OCI-LY7 (cell line): Measurements from ENCODE around the gene NFKBIA. TPM values are rescaled to one million over a fixed set of nuclear protein-coding genes. Genes with fewer than 3 reads are reported as not detected.
"Not testable (repeated sequence)": the region's sequence is repeated elsewhere in the genome, so short reads cannot be mapped to it uniquely, and the experiment has no call there.

Experiments used
- BruUV-seq: library from RNA; stranded (reverse); fragments of 400-500 nt; replicated peaks from 2 replicates; lab custom pipeline; 2021; lab: Mats Ljungman, UMichigan
- CTCF ChIA-PET: fragments of 300-600 bp; sonication (Branson Sonifier 250); formaldehyde crosslinking; loops from one replicate; lab custom pipeline; 2022; ENCODE audit warnings: antibody characterized with exemption; ENCODE audit not compliant: unreplicated experiment; lab: Charles Lee
- POLR2A ChIA-PET: fragments of 300-600 bp; sonication (Branson Sonifier 250); formaldehyde crosslinking; loops from one replicate; lab custom pipeline; 2022; ENCODE audit warnings: antibody characterized with exemption; lab: Charles Lee
- DNase-seq: peaks from one replicate; pipeline ENCODE4 v3.0.0-alpha.2; 2015; ENCODE audit warnings: low spot score
- H2AFZ ChIP-seq: fragments of 200-600 bp; sonication (generic), shearing (Covaris generic); 2 replicates; pipeline ENCODE4 v1.6.1; 2014; ENCODE audit warnings: mild to moderate bottlenecking, antibody characterized with exemption, low read length, moderate library complexity
- H3K27ac ChIP-seq: fragments of 200-600 bp; sonication (generic); 2 replicates; pipeline ENCODE4 v1.5.1; 2014; ENCODE audit warnings: mixed run types, low read depth, mild to moderate bottlenecking, moderate library complexity, low read length, inconsistent platforms; ENCODE audit not compliant: poor library complexity, severe bottlenecking
- H3K36me3 ChIP-seq: fragments of 200-600 bp; sonication (generic); 2 replicates; pipeline ENCODE4 v1.6.1; 2014; ENCODE audit warnings: mild to moderate bottlenecking, antibody characterized with exemption, low read length, moderate library complexity, mixed read lengths; ENCODE audit not compliant: insufficient read depth
- H3K4me1 ChIP-seq: fragments of 200-600 bp; sonication (generic); 2 replicates; pipeline ENCODE4 v1.5.1; 2014; ENCODE audit warnings: mild to moderate bottlenecking, low read length; ENCODE audit not compliant: insufficient read depth, poor library complexity, severe bottlenecking
- H3K4me2 ChIP-seq: fragments of 200-600 bp; sonication (generic); 2 replicates; pipeline ENCODE4 v1.6.1; 2014; ENCODE audit warnings: mild to moderate bottlenecking, low read length
- H3K4me3 ChIP-seq: fragments of 200-600 bp; sonication (generic); 2 replicates; pipeline ENCODE4 v1.5.1; 2014; ENCODE audit warnings: mild to moderate bottlenecking, low read depth, low read length; ENCODE audit not compliant: poor library complexity, severe bottlenecking
- H3K79me2 ChIP-seq: fragments of 200-600 bp; sonication (generic); 2 replicates; pipeline ENCODE4 v1.6.1; 2016; ENCODE audit warnings: low read depth, mild to moderate bottlenecking, low read length, moderate library complexity, mixed read lengths; ENCODE audit not compliant: insufficient read depth
- H3K9me2 ChIP-seq: fragments of 200-600 bp; sonication (generic); 2 replicates; pipeline ENCODE4 v1.6.1; 2016; ENCODE audit warnings: mild to moderate bottlenecking, low read length, mixed read lengths; ENCODE audit not compliant: insufficient read depth
- H3K9me3 ChIP-seq: fragments of 200-600 bp; sonication (generic); 2 replicates; pipeline ENCODE4 v1.6.1; 2014; ENCODE audit warnings: mild to moderate bottlenecking, mixed run types, low read length, mixed read lengths
- H4K20me1 ChIP-seq: fragments of 200-600 bp; sonication (generic); 2 replicates; pipeline ENCODE4 v1.6.1; 2014; ENCODE audit warnings: mild to moderate bottlenecking, antibody characterized with exemption, low read length, moderate library complexity, mixed read lengths; ENCODE audit not compliant: insufficient read depth
- EZH2phosphoT487 ChIP-seq: fragments of 200-600 bp; sonication (generic); IDR thresholded peaks from 2 replicates; pipeline ENCODE4 v1.6.1; 2018; ENCODE audit warnings: low read depth, borderline replicate concordance, mild to moderate bottlenecking, mixed run types, antibody characterized with exemption, low read length, moderate library complexity, mixed read lengths
- intact Hi-C: fragments of 100-400 bp; cut with micrococcal nuclease; formaldehyde crosslinking; loops from one replicate; pipeline ENCODE4 v1.10.0; 2022; ENCODE audit not compliant: unreplicated experiment
- total RNA-seq, 2 experiments: library from RNA; depleted of rRNA in 1 of 2; stranded (reverse); fragments of >200 nt in 1 of 2; shearing (Covaris generic) in 1 of 2; gene quantifications; 2 replicates each; pipeline ENCODE4 v1.2.3, GENCODE V29; 2014 to 2022
- TF ChIP-seq, protein P1 (sequence below): fragments of 200-600 bp; sonication (generic); conservative IDR thresholded peaks from 2 replicates; pipeline ENCODE4 v1.5.1; 2014; ENCODE audit warnings: mild to moderate bottlenecking, antibody characterized with exemption, low read length, moderate library complexity, mixed read lengths

NFKBIA gene
- total RNA-seq, 2 experiments from 2014 or later: 43.6 to 100 TPM

DNA sequence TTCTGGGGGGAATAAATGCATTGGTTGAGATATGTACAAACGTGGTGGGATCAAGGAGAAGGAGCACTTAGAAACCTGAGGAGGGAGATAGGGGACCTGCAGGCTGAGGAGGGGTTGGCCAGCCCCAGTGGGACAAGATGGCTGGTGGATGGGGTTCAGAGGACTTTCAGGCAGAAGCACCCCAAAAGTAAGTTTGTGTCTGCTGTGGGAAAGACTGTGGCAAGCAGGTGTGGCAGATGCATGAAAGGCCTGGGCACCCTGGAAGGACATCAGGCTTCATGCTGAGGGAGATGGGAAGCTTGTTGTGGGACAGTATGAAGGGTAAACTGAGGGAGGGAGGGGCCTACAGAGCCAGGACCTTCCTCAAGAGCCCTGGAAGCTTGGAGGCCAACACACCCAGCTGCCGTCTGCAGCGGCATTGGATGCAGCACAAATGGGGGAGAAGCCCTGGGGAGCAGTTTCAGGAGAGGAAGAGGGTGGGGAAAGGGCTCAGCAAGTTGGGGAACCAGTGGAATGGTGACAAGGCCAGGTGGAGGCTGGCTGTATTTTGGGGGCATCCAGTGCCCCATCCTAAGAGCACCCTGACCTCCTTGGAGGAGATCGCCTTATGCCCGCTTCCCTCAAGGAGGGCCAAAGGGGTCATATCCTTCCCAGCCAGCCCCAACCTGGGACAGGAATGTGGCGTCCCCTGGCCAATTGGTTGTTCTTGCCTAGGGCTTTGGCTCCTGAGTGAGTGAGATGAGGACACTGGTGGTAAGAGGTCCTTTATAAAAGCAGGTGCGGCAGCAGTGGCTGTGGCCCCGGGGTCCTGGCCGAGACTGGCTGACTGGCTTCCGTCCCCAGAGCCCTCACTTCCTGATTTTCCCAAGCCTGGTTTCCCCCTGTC lies 20.7 kb downstream of the NFKBIA start:
- intact Hi-C loops: no loop called here
- no peaks in the 10 kb centered on the region for H4K20me1 ChIP-seq
- no peak overlapping the region for H3K4me3 ChIP-seq
- no peak overlapping the region for H3K4me2 ChIP-seq
- no peak for DNase-seq
- no TSS peak for BruUV-seq
- CTCF ChIA-PET: interaction anchor here (1.1 kb wide), 1 partner anchor 796 kb away, joined by 4 read pairs; no protein-coding TSS in a partner anchor
- no peaks in the 10 kb centered on the region for H3K36me3 ChIP-seq
- no peaks in the 10 kb centered on the region for H3K9me3 ChIP-seq
- POLR2A ChIA-PET: interaction anchor here (0.6 to 1.1 kb wide), 2 partner anchors 26 to 54 kb away, joined by 3 to 4 read pairs; no protein-coding TSS in a partner anchor
- no peak overlapping the region for H2AFZ ChIP-seq
- H3K4me1 ChIP-seq: no peaks in the 10 kb centered on the region
- H3K79me2 ChIP-seq: no peaks in the 10 kb centered on the region
- TF ChIP-seq EZH2phosphoT487: no peak
- TF ChIP-seq, protein P1, sequence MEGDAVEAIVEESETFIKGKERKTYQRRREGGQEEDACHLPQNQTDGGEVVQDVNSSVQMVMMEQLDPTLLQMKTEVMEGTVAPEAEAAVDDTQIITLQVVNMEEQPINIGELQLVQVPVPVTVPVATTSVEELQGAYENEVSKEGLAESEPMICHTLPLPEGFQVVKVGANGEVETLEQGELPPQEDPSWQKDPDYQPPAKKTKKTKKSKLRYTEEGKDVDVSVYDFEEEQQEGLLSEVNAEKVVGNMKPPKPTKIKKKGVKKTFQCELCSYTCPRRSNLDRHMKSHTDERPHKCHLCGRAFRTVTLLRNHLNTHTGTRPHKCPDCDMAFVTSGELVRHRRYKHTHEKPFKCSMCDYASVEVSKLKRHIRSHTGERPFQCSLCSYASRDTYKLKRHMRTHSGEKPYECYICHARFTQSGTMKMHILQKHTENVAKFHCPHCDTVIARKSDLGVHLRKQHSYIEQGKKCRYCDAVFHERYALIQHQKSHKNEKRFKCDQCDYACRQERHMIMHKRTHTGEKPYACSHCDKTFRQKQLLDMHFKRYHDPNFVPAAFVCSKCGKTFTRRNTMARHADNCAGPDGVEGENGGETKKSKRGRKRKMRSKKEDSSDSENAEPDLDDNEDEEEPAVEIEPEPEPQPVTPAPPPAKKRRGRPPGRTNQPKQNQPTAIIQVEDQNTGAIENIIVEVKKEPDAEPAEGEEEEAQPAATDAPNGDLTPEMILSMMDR: no peak
- no peak overlapping the region for H3K27ac ChIP-seq
- no peaks in the 10 kb centered on the region for H3K9me2 ChIP-seq

DNA sequence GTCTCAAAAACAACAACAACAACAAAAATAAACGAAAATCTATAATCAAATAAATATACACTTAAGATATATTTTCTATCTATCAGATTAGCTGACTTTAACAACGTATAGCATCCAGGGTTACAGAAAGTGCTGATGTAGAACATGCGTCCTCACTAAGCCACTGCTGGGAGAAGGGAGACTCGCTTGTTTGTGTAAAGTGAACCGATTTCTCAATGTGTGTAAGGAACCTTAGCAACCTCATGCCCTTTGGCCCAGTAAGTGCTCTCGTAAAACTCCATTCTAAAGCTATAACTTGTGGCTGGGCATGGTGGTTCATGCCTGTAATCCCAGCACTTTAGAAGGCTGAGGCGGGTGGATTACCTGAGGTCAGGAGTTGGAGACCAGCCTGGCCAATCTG lies 23.8 kb downstream of the NFKBIA start:
- ChIA-PET POLR2A (interaction anchor here (0.6 to 1.1 kb wide), 3 partner anchors 10 to 895 kb away, joined by 3 to 4 read pairs (median 4); no protein-coding TSS in a partner anchor), CTCF (no interaction called here)
- no peaks in the 10 kb centered on the region for H3K9me2 ChIP-seq
- no peaks in the 10 kb centered on the region for H3K9me3 ChIP-seq
- H3K4me1 ChIP-seq: no peaks in the 10 kb centered on the region
- no peak overlapping the region for H3K4me2 ChIP-seq
- no TSS peak for BruUV-seq
- no peak overlapping the region for H3K4me3 ChIP-seq
- H2AFZ ChIP-seq: no peak overlapping the region
- no peaks in the 10 kb centered on the region for H3K36me3 ChIP-seq
- TF ChIP-seq, protein P1: no peak
- TF ChIP-seq EZH2phosphoT487: no peak
- H4K20me1 ChIP-seq: no peaks in the 10 kb centered on the region
- intact Hi-C loops: no loop called here
- no peak overlapping the region for H3K27ac ChIP-seq
- DNase-seq: no peak
- no peaks in the 10 kb centered on the region for H3K79me2 ChIP-seq

DNA sequence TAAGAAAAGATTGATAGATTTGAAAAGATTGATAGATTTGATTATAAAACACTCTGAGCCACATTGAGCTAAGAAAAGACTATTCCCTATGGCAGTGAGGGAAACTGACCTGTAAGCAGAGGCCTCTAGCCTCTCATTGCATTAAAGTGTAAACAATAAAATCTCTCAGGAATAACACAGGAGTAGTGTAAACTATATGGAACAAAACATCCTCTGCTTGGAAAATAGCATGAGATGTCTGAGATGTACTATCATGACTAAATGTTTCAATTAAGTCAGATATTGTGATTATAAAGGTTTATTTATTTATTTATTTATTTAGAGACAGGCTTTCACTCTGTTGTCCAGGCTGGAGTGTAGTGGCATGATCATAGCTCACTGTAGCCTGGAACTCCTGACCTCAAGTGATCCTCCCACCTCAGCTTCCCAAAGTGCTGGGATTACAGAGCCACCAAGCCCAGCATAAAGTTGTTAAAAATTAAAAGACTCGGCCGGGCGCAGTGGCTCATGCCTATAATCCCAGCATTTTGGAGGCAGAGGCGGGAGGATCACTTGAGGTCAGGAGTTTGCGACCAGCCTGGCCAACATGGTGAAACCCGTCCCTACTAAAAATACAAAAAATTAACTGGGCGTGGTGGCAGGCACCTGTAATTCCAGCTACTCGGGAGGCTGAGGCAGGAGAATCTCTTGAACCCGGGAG lies 25.2 kb downstream of the NFKBIA start:
- H2AFZ ChIP-seq, H3K9me2 ChIP-seq, H4K20me1 ChIP-seq, H3K4me3 ChIP-seq, H3K9me3 ChIP-seq, H3K4me1 ChIP-seq, H3K4me2 ChIP-seq, BruUV-seq, DNase-seq, intact Hi-C loops, CTCF ChIA-PET, H3K36me3 ChIP-seq, H3K79me2 ChIP-seq, H3K27ac ChIP-seq: not testable (repeated sequence)
- POLR2A ChIA-PET: interaction anchor here (0.7 kb wide), 4 partner anchors 23 to 390 kb away, joined by 3 to 4 read pairs (median 4); no protein-coding TSS in a partner anchor
